Measurements from ENCODE around the gene SMARCA1. TPM values are rescaled to one million over a fixed set of nuclear protein-coding genes. Genes with fewer than 3 reads are reported as not detected.
A peak's percentile ranks its signal among the peaks of the same experiment; 100 is the strongest.

Gene SMARCA1
- polyA plus RNA-seq, 1 experiment = 76.9 TPM

- Histone ChIP-seq H3K27me3 (ENCODE audit: control insufficient read depth, insufficient read depth, low read length) (no peaks in the 10 kb centered on the region), H3K4me3 (ENCODE audit: low read depth, low read length) (no peak overlapping the region), H3K27ac (ENCODE audit: low read depth, low read length) (no peak overlapping the region), H3K9me3 (ENCODE audit: control insufficient read depth, insufficient read depth, low read length) (no peaks in the 10 kb centered on the region)
- CTCF ChIA-PET = interaction anchor here (0.7 kb wide), 1 partner anchor 11 kb away, joined by 3 read pairs; no protein-coding TSS in a partner anchor
- POLR2A ChIA-PET = no interaction called here
- no peak for TF ChIP-seq CTCF (IDR thresholded peaks at IDR 0.05; ENCODE audit: low read depth, low read length)
- no peak for DNase-seq (ENCODE audit: low read depth, low spot score)
Observed at GRCh38 chrX:129553619-129554288, 30.5 kb upstream of the SMARCA1 start.

DNA sequence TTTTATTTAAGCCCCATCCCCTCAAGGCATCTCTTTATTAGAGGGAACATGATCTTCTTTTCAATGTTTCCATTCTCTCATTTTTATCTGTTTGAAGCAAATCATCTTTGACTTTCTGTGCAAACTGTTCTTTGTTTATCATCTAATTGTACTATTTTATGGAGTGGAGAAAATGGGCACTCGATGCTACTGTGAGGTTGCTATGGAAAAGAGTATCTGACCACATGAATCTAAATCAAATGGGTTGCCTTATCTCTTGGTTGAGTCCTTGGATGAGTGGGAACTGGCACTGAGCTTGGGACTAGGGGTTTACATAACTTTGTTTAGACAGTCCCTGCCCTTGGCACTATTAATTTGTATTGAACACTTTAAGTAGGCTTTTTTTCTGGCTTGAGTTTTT, 25.8 kb upstream of the SMARCA1 start:
- Histone ChIP-seq H3K4me3 (ENCODE audit: low read depth, low read length) (no peak overlapping the region), H3K27ac (ENCODE audit: low read depth, low read length) (no peak overlapping the region), H3K9me3 (ENCODE audit: control insufficient read depth, insufficient read depth, low read length) (no peaks in the 10 kb centered on the region), H3K27me3 (ENCODE audit: control insufficient read depth, insufficient read depth, low read length) (no peaks in the 10 kb centered on the region)
- no peak for DNase-seq (ENCODE audit: low read depth, low spot score)
- CTCF ChIA-PET = no interaction called here
- POLR2A ChIA-PET = no interaction called here
- no peak for TF ChIP-seq CTCF (IDR thresholded peaks at IDR 0.05; ENCODE audit: low read depth, low read length)

GRCh38 chrX:129545408-129545807, 22.1 kb upstream of the SMARCA1 start:
- DNase-seq (ENCODE audit: low read depth, low spot score) = no peak
- POLR2A ChIA-PET = no interaction called here
- CTCF ChIA-PET = no interaction called here

GRCh38 chrX:129544780-129545179, 21.5 kb upstream of the SMARCA1 start:
- Histone ChIP-seq H3K9me3 (ENCODE audit: control insufficient read depth, insufficient read depth, low read length) (no peaks in the 10 kb centered on the region), H3K4me3 (ENCODE audit: low read depth, low read length) (no peak overlapping the region), H3K27me3 (ENCODE audit: control insufficient read depth, insufficient read depth, low read length) (no peaks in the 10 kb centered on the region), H3K27ac (ENCODE audit: low read depth, low read length) (no peak overlapping the region)
- no peak for TF ChIP-seq CTCF (IDR thresholded peaks at IDR 0.05; ENCODE audit: low read depth, low read length)
- DNase-seq (ENCODE audit: low read depth, low spot score) = no peak
- ChIA-PET CTCF (no interaction called here), POLR2A (no interaction called here)

More at GRCh38 chrX:129545408-129545807, 22.1 kb upstream of the SMARCA1 start:
- Histone ChIP-seq H3K27me3 (ENCODE audit: control insufficient read depth, insufficient read depth, low read length) (no peaks in the 10 kb centered on the region), H3K4me3 (ENCODE audit: low read depth, low read length) (no peak overlapping the region), H3K27ac (ENCODE audit: low read depth, low read length) (no peak overlapping the region), H3K9me3 (ENCODE audit: control insufficient read depth, insufficient read depth, low read length) (no peaks in the 10 kb centered on the region)
- no peak for TF ChIP-seq CTCF (IDR thresholded peaks at IDR 0.05; ENCODE audit: low read depth, low read length)

DNA sequence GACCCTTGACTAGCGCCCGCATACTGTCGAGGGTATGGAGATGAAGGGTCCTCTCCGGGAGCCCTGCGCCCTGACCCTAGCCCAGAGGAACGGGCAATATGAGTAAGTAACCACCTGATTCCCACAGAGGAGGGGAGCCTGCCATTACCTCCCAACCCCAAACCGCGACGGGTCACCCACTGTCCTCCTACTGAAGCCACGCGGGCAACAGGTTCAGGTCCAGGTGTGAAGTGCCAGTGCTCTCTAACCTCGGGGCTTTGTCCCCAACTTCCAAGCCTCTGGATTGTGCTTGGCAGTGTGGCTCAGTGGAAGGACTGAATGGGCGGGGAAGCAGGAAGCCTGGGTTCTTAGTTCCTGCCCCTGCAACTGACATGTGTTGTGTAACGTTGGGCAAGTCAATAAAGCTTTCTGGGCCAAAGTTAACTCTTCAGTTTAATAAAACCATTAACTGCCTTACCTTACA, 17.5 kb upstream of the SMARCA1 start:
- no peak for DNase-seq (ENCODE audit: low read depth, low spot score)
- CTCF ChIA-PET = interaction anchor here (0.7 kb wide), 1 partner anchor 15 kb away, joined by 3 read pairs; no protein-coding TSS in a partner anchor
- TF ChIP-seq CTCF (IDR thresholded peaks at IDR 0.05; ENCODE audit: low read depth, low read length) = no peak
- Histone ChIP-seq H3K27me3 (ENCODE audit: control insufficient read depth, insufficient read depth, low read length) (no peaks in the 10 kb centered on the region), H3K4me3 (ENCODE audit: low read depth, low read length) (peak overlapping the region; percentile 70), H3K9me3 (ENCODE audit: control insufficient read depth, insufficient read depth, low read length) (no peaks in the 10 kb centered on the region), H3K27ac (ENCODE audit: low read depth, low read length) (no peak overlapping the region)
- POLR2A ChIA-PET = no interaction called here
